ENCODE measurements around the gene DPY19L1.
"Not testable (repeated sequence)": the region's sequence is repeated elsewhere in the genome, so short reads cannot be mapped to it uniquely, and the experiment has no call there.

DPY19L1 gene

DNA sequence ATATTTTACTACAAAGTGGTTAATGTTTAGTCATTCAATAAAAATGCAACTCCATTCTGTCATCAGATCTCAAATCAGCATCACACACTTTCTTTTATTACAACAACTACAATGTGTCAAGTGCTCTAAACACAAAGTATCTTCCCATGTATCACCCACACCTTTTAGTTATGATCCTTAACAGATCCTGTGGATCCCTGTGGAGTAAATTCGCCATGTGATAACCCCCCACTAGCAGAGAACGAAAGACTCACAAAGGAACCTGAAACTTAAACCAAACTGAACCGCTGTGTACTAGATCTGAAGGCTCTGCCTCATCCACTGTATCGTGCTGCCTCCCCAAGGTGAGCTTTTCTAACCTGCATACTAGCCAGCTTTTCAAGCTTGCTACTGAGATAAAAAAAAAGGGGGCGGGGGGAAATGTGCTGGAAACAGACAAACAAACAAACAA lies 1.7 kb downstream of the DPY19L1 start:
- peak in 11 of 51 donors; percentile 2 to 49 (median 5) for DNase-seq

DNA sequence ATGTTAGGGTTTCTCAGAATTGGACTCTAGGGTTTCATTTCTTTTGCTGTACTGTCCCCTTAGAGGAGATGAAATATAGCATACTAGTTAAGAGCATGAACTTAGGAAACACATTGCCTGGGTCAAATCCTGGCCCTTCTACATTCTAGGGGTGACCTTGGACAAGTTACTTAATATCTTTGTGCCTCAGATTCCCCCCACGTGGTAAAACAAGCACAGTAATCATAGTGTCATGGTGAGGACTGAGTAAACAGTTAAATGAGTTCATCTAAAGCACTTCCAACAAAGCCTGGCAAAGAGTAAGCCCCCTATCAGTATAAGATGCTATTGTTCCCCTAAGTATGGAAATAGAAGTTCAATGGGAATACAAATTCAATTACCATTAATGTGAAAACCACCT lies 5.1 kb downstream of the DPY19L1 start:
- no peak for DNase-seq

DNA sequence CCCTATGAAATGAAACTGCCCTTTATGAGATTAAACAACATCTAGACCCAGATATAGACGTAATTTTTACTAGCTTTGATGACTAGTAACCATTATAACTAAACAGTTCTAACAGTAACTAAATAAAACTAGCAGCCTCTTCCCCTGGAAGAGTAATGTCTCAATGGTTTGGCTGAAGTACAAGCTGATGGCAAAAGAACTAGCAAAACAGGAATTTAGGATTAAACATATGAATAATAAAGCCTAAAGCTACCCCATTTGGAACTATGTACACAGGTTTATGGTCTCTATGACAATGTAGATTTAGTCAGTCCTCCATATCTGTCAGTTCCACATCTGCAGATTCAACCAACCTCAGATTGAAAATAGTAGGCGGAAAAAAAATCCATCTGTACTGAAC lies 6.4 kb downstream of the DPY19L1 start:
- DNase-seq: no peak

DNA sequence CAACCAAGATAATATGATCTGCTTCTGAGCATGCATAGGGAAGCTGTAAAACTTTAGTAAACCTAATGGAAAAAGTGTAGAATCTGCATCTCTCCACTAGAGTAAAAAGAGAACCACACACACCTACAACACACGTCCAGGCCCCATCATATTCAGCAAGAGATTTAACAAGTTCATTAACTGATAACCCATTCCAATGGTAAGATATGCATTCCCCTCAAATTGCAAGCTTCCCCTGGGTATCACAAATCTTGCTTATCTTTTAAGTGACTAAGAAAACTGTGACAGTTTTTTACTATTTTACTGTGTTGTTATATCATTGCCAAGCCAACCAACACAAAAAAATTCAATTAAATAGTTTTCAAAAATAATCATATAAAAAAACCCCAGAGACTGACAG lies 8.0 kb downstream of the DPY19L1 start:
- DNase-seq: no peak

GRCh38 chr7:35026150-35026549 lies 11.1 kb downstream of the DPY19L1 start:
- DNase-seq: no peak

GRCh38 chr7:35025369-35025870 lies 11.9 kb downstream of the DPY19L1 start:
- DNase-seq: no peak

GRCh38 chr7:35024298-35024697 lies 13.0 kb downstream of the DPY19L1 start:
- DNase-seq: no peak

- DNase-seq: no peak
These were observed 14.6 kb downstream of the DPY19L1 start for GRCh38 chr7:35022725-35023124.

- no peak for DNase-seq
These were observed 15.8 kb downstream of the DPY19L1 start for GRCh38 chr7:35021445-35021844.

- DNase-seq: no peak
These were observed 17.5 kb downstream of the DPY19L1 start for GRCh38 chr7:35019801-35020200.

- DNase-seq: no peak
These were observed 18.0 kb downstream of the DPY19L1 start for GRCh38 chr7:35019179-35019729.

DNA sequence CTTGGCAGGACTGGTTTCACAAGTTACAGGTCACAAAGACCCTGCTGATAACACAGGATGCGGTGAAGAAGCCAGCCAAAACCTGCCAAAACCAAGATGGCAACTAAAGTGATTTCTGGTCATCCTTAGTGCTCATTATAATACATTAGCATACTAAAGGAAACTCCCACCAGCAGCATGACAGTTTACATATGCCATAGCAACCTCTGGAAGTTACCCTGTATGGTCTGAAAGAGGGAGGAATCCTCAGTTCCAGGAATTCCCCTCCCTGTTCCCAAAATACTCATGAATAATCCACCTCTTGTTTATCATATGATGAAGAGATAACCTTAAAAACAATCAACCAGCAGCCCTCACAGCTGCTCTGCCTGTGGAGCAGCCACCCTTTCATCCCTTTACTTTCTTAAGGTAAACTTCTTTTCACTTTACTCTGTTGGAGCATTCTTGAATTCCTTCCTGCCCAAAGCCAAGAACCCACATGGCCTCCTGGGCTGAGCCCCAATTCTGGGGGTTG lies 21.9 kb downstream of the DPY19L1 start:
- DNase-seq: peak in 2 of 51 donors; percentile 2 to 15

GRCh38 chr7:35012160-35012559 lies 25.1 kb downstream of the DPY19L1 start:
- DNase-seq: no peak

DNA sequence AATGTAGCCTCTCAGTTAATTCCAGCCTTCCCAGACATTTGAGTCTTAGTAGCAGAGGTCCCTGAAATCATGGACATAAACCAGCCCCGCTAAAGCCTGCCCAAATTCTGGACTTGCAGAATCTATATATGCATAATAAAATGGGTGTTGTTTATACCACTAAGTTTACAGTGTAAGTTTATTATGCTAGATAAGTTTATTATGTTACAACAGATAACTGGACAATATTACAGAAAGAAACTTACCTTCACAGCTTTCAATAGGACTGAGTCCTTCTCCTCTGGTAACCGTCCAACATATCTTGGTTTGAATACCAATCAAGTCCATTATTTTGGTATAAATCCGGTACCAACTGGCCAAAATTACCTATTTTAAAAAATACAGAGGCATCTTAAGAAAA lies 26.2 kb downstream of the DPY19L1 start:
- DNase-seq: no peak

DNA sequence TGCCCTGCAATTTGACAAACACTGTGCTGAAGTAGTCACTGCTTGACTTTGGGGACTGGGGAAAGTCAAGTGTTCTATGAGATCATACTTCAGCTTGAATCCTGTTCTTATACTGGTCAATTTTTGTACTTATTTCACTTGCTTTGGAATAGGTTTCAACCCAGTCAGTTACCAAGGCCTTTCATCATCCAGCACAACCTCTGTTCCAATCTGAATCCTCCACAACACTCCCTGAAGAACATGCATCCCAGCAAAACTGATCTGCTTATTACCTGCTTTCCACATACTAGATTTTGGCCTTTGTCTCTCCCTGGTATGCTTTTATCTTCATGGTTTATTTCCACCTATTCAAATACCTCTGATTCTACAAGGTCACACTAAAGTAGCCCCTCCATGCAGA lies 29.5 kb downstream of the DPY19L1 start:
- no peak for DNase-seq

- peak in 6 of 51 donors; percentile 2 to 18 (median 8) for DNase-seq
These were observed 32.7 kb downstream of the DPY19L1 start for GRCh38 chr7:35004531-35005095.

GRCh38 chr7:35003679-35004303 lies 33.5 kb downstream of the DPY19L1 start:
- peak in 4 of 51 donors; percentile 5 to 23 (median 14) for DNase-seq

- DNase-seq: not testable (repeated sequence)
These were observed 34.1 kb downstream of the DPY19L1 start for GRCh38 chr7:35003177-35003650.

DNA sequence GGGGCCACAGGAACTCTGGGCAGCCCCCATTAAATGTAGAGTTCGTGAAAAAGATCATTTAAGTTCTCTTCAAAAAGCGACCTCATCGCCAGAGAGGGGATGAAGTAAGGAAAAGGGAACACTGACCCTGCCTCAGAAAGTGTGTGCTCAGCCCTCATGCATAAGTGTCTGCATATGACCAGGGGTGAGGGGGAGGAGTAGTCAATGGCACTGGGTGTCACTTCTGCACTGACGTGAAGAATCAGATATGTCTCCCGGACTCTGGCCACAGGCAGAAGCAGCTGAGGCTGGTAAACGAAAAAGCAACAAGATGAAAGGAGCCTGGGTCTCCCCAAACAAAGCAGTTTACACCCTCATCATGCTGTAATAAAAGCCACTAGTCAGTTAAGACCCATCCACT lies 39.0 kb downstream of the DPY19L1 start:
- DNase-seq: not testable (repeated sequence)

GRCh38 chr7:34996423-34997090 lies 40.7 kb downstream of the DPY19L1 start:
- not testable (repeated sequence) for DNase-seq

- DNase-seq: no peak
These were observed 41.5 kb downstream of the DPY19L1 start for GRCh38 chr7:34995757-34996156.

Data from hypothalamus (tissue), 51 donors.